Measurements from ENCODE around the gene USP1.

USP1 gene

GRCh38 chr1:62493656-62494055 lies 56.8 kb downstream of the USP1 start:
- Histone ChIP-seq H3K9me3 (ENCODE audit: control insufficient read depth, low read length) (no peaks in the 10 kb centered on the region), H3K4me3 (ENCODE audit: low read length) (no peak overlapping the region), H3K27me3 (replicated peaks; ENCODE audit: control insufficient read depth, insufficient read depth, low read length) (no peaks in the 10 kb centered on the region), H3K4me1 (ENCODE audit: control insufficient read depth, insufficient read depth, low read length) (no peaks in the 10 kb centered on the region), H3K36me3 (ENCODE audit: control insufficient read depth, insufficient read depth, low read length, severe bottlenecking) (peaks cover 73% of the 10 kb centered on the region), H3K9ac (ENCODE audit: low read length) (no peak overlapping the region)
- no peak for DNase-seq (ENCODE audit: low read depth)

GRCh38 chr1:62494137-62494536 lies 57.3 kb downstream of the USP1 start:
- no peak overlapping the region for H3K4me3 ChIP-seq (ENCODE audit: low read length)
- DNase-seq (ENCODE audit: low read depth) = no peak
- peaks cover 69% of the 10 kb centered on the region for H3K36me3 ChIP-seq (ENCODE audit: control insufficient read depth, insufficient read depth, low read length, severe bottlenecking)
- no peaks in the 10 kb centered on the region for H3K27me3 ChIP-seq (replicated peaks; ENCODE audit: control insufficient read depth, insufficient read depth, low read length)
- no peaks in the 10 kb centered on the region for H3K9me3 ChIP-seq (ENCODE audit: control insufficient read depth, low read length)
- no peaks in the 10 kb centered on the region for H3K4me1 ChIP-seq (ENCODE audit: control insufficient read depth, insufficient read depth, low read length)
- H3K9ac ChIP-seq (ENCODE audit: low read length) = no peak overlapping the region

- Histone ChIP-seq H3K36me3 (ENCODE audit: control insufficient read depth, insufficient read depth, low read length, severe bottlenecking) (peaks cover 23% of the 10 kb centered on the region), H3K27me3 (replicated peaks; ENCODE audit: control insufficient read depth, insufficient read depth, low read length) (no peaks in the 10 kb centered on the region)
Observed at GRCh38 chr1:62500210-62500609, 63.4 kb downstream of the USP1 start.

More at GRCh38 chr1:62500210-62500609, 63.4 kb downstream of the USP1 start:
- DNase-seq (ENCODE audit: low read depth) = no peak
- Histone ChIP-seq H3K9ac (ENCODE audit: low read length) (no peak overlapping the region), H3K9me3 (ENCODE audit: control insufficient read depth, low read length) (no peaks in the 10 kb centered on the region), H3K4me3 (ENCODE audit: low read length) (no peak overlapping the region), H3K4me1 (ENCODE audit: control insufficient read depth, insufficient read depth, low read length) (no peaks in the 10 kb centered on the region)

Data from adipocyte (in vitro differentiated cells).